ENCODE results near the gene ZNF473.

The ZNF473 gene

GRCh38 chr19:50003810-50004419 is 21.9 kb upstream of the ZNF473 start:
- DNase-seq, result no peak

GRCh38 chr19:50005428-50005827 is 20.4 kb upstream of the ZNF473 start:
- no peak for DNase-seq

GRCh38 chr19:50007170-50007569 is 18.6 kb upstream of the ZNF473 start:
- no peak for DNase-seq

GRCh38 chr19:50007947-50008346 is 17.9 kb upstream of the ZNF473 start:
- no peak for DNase-seq

- no peak for DNase-seq
Observed at GRCh38 chr19:50008532-50008931, 17.3 kb upstream of the ZNF473 start.

- DNase-seq, result no peak
Observed at GRCh38 chr19:50016225-50016807, 9.5 kb upstream of the ZNF473 start.

GRCh38 chr19:50020481-50020880 is 5.3 kb upstream of the ZNF473 start:
- no peak for DNase-seq

GRCh38 chr19:50022823-50023222 is 3.0 kb upstream of the ZNF473 start:
- DNase-seq, result no peak

- DNase-seq, result no peak
Observed at GRCh38 chr19:50024719-50025021, 1.1 kb upstream of the ZNF473 start.

DNA sequence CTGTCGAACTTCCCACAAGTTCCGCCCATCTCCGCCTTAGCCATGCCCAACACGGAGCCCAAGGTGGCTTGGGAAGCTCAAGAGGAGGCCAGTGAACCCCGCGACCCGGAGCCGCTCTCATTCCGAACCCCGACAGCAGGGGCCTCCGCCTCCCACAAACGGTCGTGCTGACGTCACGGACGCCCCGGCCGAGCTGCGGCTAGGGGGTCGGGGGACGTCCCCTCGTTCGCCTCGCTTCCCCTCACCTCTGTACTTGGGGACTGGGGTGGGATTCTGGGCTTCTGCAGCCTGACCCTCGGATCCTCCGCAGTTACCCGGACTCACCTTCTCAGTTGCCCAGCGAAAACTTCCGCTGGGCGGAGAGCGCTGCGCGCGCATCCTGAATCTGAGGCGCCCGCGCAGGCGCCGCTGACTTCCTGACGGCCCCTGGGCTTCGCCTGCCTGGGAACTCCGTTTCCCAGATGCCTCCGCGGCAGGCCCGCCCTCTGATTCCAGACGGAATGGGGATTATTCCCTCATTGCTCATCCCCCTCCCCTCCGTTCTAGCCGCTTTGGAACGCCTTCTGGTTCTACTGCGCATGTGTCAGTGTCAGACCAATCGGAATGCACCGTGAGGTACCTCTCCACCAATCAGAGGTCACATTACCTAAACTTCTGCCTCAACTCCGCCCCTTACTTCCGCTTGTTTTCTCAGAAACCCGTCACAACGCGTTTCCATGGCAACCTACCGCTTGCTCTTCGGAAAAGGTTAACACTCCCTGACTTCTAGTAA is 597 bp upstream of the ZNF473 start, which contains the start of gene VRK3:
TSS of gene VRK3 (minus strand) at position 351 of the 772 bp plus-strand sequence. CDS start 9,210 bp downstream, outside the sequence.
- DNase-seq, result peak; percentile 98

GRCh38 chr19:50026550-50026906 is 723 bp downstream of the ZNF473 start:
- no peak for DNase-seq

- no peak for DNase-seq
Observed at GRCh38 chr19:50030225-50030624, 4.4 kb downstream of the ZNF473 start.

GRCh38 chr19:50030937-50031336 is 5.1 kb downstream of the ZNF473 start:
- DNase-seq, result no peak

DNA sequence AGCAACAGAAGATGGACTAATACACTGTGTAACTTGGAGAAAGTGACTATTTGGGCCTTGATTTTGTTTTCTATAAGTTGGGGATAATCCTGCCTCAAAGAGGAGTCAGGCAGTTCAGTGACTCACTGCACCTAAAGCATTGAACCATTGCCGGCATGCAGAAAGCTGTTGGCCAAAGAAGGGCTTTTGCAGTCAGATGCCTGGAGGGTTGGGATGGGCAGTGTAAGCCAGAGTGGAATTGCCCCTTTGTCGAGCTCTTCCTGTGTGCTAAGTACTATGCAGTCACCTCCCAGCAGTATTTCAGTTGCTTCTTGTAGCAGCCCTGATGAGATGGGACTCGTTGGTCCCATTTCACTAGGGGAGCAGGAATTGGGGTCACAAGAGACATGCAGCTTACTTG is 11.1 kb downstream of the ZNF473 start:
- DNase-seq, result no peak

- DNase-seq, result no peak
Observed at GRCh38 chr19:50039968-50040367, 14.2 kb downstream of the ZNF473 start.

DNA sequence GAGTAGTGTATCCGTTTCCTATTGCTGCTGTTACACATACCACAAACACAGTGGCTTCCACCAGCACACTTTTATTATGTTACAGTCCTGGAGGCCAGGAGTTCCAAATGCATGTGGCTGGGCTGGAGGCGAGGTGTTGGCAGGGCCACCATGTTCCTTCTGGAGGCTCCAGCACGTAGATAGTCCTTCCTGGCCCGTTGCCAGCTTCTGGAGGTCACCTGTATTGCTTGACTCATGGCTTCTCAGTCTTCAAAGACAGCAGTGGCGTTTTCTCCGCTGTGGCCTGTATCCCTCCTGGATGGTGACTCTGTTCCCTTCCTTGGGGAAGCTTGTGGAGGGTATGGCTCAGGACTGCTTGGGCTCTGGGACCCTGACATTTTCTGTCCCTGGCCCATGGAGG is 15.2 kb downstream of the ZNF473 start:
- no peak for DNase-seq

DNA sequence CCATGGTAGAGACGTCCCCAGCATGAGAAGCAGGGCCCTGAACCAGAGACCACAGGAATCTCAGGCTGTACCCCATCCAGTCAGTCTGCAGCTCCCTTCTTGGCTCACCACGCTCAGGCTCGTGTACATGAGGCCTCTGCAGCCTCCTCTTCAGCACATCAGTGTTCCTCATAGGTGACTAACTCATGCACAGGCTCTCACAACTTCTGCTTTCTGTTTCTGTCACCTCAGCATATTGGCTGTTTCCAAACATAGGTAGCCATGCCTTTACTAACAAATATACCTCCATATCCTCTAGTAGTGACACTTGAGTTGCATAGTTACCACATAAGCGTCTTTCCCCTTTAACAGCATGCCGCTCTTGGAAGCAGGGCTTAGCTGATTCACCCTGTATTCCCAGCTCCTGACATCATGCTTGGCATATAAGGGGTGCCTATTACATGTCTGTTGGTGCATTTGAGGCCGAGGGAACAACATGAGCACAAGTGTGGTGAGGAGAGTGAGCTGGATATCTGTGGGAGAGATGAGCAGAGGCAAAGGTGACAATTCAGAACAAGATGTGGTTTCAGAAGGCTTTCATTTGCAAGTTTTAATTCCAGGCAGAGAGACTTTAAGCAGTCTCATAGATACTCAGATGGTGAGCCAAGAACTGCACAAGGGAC is 16.7 kb downstream of the ZNF473 start:
- DNase-seq, result no peak

GRCh38 chr19:50043967-50044366 is 18.2 kb downstream of the ZNF473 start:
- DNase-seq, result no peak

GRCh38 chr19:50044922-50045321 is 19.1 kb downstream of the ZNF473 start:
- no peak for DNase-seq

DNA sequence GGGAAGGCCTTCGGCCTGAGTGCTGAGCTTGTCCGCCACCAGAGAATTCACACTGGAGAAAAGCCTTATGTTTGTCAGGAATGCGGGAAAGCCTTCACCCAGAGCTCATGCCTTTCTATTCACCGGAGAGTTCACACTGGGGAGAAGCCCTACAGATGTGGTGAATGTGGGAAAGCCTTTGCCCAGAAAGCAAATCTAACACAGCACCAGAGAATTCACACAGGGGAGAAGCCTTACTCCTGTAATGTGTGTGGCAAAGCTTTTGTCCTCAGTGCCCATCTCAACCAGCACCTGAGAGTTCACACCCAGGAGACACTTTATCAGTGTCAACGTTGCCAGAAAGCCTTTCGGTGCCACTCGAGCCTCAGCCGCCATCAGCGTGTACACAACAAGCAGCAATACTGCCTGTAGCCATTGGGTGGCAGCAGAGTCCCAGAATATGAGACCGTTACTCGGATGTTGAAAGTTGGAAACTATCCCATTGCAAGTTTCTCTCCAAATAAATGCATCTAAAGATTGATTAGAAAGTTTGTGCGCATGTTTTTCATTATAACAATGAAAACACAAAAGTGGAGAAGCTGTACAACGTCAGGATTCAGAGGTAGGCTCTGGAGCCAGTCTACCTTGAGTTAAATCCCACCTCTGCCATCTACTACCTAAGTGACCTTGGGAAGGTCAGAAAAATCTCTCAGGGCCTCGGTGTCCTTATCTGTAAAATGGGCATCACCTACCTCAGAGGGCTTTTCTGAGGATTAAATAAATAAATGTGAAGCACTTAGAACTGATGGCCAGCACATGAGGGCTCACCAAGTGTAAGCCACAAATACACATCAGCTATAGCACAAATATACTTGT is 21.1 kb downstream of the ZNF473 start:
- no peak for DNase-seq

DNA sequence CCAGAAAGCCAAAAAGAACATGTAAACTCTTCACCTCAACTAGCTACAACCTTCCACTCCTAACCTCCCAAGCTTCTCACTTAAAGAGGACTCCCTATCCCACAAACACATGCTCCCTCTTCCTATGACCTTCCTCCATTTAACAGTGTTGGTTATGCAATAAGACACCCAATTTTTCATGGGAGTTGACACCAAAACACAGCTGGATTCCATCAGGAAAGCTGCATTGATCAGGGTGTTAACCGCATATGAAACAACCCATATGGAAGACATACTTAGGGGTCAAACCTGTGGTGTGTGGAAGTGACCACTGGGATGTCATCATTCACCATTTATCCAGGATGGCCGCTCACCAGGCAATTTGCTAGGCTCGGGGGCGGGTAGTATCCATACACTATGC is 21.9 kb downstream of the ZNF473 start:
- no peak for DNase-seq

GRCh38 chr19:50050406-50051227 is 24.8 kb downstream of the ZNF473 start:
- DNase-seq, result peak; percentile 51

Measured in NCI-H1092 treated with DMSO at 0.1 percent for 48 hours (cell line).